Activated naive CD8-positive, alpha-beta T cell treated with anti-CD3 and anti-CD28 coated beads, Interleukin-2, amount 50 U/mL, for 16 hours (primary cell): ENCODE measurements around the gene ZYG11B.
"Not testable (repeated sequence)": the region's sequence is repeated elsewhere in the genome, so short reads cannot be mapped to it uniquely, and the experiment has no call there.

Source experiments
- DNase-seq: peaks from one replicate; pipeline ENCODE4 v3.0.0-alpha.2; 2020; ENCODE audit warnings: low read depth, low spot score

The ZYG11B gene

DNA sequence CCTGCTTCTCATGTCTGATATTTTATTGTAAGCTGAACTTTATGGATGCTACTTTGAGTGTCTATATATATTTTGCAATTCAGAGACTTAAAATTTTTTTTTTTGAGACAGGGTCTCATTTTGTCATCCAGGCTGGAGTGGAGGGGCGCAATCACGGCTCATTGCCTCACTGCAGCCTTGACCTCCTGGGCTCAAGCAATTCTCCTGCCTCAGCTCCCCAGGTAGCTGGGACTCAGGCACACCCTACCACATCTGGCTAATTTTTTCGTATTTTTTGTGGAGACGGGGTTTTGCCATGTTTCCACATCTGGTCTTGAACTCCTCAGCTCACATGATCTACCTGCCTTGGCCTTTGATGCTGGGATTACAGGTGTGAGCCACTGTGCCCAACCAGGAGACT is 124.7 kb downstream of the ZYG11B start:
- no peak for DNase-seq

DNA sequence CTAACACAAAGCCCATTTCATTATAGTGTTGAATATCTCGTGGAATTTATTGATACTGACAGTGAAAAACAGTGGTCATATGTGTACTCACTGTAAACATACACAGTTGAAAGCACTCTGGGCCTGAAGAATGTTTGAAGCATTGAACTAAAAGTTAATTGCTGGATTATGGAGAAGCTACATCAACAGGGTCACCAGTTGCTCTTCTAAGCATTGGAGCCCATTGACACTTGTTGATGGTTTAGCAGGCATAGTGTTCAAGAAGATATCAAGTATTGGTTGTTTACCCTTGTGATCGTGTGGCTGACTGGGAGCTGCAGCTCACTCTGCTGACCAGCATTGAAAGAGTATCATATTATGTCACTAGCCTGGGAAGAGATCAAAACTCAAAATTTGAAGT is 126.6 kb downstream of the ZYG11B start:
- no peak for DNase-seq

- DNase-seq: no peak
Observed at GRCh38 chr1:52855584-52855983, 129.3 kb downstream of the ZYG11B start.

DNA sequence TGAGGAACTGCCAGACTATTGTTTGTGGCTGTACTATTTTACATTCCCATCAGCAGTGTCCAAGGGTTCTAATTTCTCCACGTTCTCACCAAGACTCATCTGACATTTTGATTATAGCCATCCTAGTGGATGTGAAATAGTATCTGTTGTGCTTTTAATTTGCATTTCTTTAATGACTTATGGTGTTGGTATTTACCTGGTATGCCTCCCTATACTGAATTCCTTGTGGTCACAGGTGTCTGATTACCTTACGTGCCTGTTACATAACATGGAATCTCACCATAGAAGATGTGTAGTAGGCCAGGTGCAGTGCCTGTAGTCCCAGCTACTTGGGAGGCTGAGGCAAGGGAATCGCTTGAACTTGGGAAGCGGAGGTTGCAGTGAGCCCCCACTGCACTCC is 129.8 kb downstream of the ZYG11B start:
- DNase-seq: no peak

DNA sequence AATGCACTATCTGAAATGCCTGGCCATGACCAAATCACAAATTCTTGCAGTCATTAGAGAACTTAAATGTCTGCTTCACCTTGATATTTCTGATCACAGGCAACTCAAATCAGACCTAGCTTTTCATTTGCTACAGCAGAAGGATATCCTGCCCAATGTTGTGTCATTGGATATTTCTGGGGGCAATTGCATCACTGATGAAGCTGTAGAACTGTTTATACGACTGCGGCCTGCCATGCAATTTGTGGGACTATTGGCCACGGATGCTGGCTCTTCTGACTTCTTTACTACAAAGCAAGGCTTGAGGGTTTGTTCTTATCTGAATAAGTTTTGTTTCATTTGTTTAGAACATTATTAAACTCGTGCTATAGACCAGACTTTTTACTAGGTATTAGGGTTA is 131.2 kb downstream of the ZYG11B start:
- no peak for DNase-seq

DNA sequence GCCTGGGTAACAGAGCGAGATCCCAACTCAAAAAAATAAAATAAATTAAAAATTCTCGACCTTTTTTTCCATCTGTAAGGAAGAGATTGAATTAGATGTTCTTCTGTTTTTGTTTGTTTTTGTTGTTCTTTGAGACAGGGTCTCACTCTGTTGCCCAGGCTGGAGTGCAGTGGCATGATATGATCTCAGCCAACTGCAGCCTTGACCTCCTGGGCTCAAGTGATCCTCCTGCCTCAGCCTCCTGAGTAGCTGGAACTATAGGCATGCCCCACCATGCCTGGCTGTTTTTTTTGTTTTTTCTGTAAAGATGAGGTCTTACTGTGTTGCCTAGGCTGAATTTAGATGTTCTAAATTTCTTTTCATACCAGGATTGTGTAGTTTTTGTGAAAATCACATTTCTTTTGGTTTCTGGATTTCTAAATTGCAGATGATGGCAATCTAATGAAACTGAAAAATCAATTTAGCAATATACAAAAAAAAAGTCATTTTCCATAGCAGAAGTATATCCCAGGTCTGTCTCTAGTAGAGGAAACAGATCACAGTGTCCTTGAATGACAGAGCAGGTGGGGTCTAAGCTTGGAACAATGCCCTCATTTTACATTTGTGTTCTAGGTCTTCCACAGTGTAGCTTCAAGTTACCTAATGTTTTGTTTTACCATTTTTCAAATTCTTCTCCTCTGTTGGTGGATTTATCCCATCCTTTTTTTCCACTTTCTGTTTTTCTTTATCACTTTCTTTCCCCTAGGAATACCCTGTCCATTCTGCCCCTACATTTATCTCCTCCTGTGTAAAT is 136.6 kb downstream of the ZYG11B start:
- no peak for DNase-seq

DNA sequence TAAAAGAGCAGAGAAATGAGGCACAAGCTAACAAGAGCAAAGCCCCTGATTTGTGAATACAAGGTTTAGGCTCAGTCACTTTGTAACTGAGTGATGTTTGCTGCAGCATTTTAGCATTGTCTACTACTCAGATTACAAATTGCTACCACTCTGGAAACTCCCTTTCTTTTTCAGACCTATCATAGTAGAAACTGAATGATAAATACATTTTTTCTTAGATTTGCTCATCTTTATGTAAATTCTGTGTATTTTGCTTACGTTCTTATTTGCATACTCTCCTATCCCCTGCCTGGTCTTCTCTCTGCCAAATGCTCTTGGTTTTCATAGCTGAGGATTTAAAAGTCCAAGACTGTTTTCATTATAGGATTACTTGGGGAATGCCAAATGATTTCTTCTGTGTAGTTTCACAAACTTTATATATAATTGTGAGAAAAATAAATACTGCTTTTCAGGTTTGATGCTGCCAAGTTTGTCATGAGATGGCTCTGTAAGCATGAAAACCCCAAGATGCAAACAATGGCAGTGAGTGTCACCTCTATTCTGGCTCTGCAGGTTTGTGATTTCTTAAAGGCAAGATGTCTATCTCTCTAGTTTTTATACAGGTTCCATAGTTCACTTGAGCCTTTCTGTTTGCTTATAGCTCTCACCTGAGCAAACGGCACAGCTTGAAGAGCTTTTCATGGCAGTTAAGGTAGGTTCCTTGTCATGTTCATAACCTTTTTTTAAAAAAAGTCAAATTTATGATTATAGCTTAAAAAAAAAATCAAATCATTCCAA is 141.0 kb downstream of the ZYG11B start:
- DNase-seq: no peak

DNA sequence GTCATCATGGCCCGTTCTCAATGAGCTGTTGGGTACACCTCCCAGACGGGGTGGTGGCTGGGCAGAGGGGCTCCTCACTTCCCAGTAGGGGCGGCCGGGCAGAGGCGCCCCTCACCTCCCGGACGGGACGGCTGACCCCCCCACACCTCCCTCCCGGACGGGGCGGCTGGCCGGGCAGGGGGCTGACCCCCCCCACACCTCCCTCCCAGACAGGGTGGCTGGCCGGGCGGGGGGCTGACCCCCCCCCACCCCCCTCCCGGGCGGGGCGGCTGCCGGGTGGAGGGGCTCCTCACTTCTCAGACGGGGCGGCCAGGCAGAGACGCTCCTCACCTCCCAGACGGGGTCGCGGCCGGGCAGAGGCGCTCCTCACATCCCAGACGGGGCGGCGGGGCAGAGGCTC is 143.5 kb downstream of the ZYG11B start:
- DNase-seq: not testable (repeated sequence)

DNA sequence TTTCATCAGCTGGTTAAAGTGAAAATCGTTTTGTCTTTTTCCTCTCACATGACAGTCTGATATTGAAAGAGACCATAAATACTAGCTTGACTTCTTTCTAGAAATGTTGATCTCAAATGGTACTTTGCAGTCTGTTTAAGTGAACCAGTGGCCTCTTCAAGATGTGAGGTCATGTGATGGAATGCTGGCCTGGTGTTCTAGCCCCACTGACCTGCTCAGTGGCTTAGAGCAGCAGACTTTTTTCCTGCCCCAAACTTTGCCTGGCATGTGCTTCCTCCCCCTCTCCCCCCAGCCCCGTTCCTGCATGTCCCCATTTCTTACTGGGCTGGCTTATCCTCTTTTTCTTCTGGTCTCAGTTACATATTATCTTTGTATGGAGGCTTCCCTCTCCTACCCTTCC is 150.6 kb downstream of the ZYG11B start:
- DNase-seq: no peak
